Endothelial cell of umbilical vein (primary cell): ENCODE measurements around the gene COX7C.

Experiments
- EZH2 ChIP-seq: IDR thresholded peaks from 2 replicates; pipeline ENCODE4 v1.6.1; 2012; ENCODE audit warnings: borderline replicate concordance, low read depth, mild to moderate bottlenecking, moderate library complexity, low read length, inconsistent platforms; ENCODE audit not compliant: severe bottlenecking
- FOS ChIP-seq: IDR thresholded peaks from 2 replicates; pipeline ENCODE4 v1.6.1; 2011; ENCODE audit warnings: mild to moderate bottlenecking, low read length, moderate library complexity, borderline replicate concordance; ENCODE audit not compliant: insufficient read depth
- GATA2 ChIP-seq: IDR thresholded peaks from 2 replicates; pipeline ENCODE4 v1.7.0; 2011; ENCODE audit warnings: low read depth, mild to moderate bottlenecking, moderate library complexity, mixed read lengths, low read length; ENCODE audit not compliant: insufficient read length, insufficient read depth
- JUN ChIP-seq: IDR thresholded peaks from 2 replicates; pipeline ENCODE4 v1.6.1; 2011; ENCODE audit warnings: borderline replicate concordance, low read depth; ENCODE audit not compliant: insufficient read length, insufficient read depth
- MYC ChIP-seq: IDR thresholded peaks from one replicate; pipeline ENCODE4 v1.6.1; 2011; ENCODE audit warnings: mild to moderate bottlenecking, low read depth, low read length
- POLR2A ChIP-seq: IDR thresholded peaks from 2 replicates; pipeline ENCODE4 v1.6.1; 2012; ENCODE audit warnings: low read depth, mild to moderate bottlenecking, control low read depth, low read length
- POLR2AphosphoS5 ChIP-seq: IDR thresholded peaks from 2 replicates; pipeline ENCODE4 v1.6.1; 2012; ENCODE audit warnings: low read depth, mild to moderate bottlenecking, control low read depth, low read length, moderate library complexity; ENCODE audit not compliant: insufficient read depth
- TF ChIP-seq, protein P1 (sequence below), 2 donors: IDR thresholded peaks; 1 replicate in 1 of 2; 2 replicates in 1 of 2; pipeline ENCODE4 v1.5.1; 2011; ENCODE audit warnings: low read length in 2 of 2, mild to moderate bottlenecking in 2 of 2, moderate library complexity in 2 of 2, control low read depth in 1 of 2, inconsistent platforms in 1 of 2, low read depth in 1 of 2; ENCODE audit not compliant: insufficient read depth in 1 of 2; ENCODE audit errors: extremely low read depth in 1 of 2
- TF ChIP-seq, protein P2 (sequence below): IDR thresholded peaks from 2 replicates; pipeline ENCODE4 v1.6.1; 2011; ENCODE audit not compliant: insufficient read depth, insufficient read length

DNA sequence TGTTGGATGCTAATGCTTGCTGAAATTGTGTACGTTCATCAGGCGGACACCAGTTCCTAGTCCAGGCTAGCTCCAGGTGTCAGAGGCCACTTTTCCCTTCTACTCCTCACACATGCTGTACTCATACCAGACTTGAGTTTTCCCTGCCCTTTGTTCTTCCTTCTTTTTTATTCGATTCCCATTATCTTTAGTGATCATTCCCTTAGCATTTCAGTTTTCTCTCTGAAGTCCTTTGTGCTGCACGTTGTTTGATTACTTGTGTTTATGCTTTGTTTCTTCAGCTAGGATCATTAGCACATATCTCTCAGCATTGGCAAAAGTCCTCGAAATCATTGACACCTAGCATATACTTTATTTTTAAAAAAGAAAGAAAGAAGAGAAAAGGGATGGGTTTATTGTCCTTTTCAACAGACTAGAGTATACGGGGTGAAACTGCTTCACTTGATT, 409 bp upstream of the COX7C start:
- TF ChIP-seq, protein P1, sequence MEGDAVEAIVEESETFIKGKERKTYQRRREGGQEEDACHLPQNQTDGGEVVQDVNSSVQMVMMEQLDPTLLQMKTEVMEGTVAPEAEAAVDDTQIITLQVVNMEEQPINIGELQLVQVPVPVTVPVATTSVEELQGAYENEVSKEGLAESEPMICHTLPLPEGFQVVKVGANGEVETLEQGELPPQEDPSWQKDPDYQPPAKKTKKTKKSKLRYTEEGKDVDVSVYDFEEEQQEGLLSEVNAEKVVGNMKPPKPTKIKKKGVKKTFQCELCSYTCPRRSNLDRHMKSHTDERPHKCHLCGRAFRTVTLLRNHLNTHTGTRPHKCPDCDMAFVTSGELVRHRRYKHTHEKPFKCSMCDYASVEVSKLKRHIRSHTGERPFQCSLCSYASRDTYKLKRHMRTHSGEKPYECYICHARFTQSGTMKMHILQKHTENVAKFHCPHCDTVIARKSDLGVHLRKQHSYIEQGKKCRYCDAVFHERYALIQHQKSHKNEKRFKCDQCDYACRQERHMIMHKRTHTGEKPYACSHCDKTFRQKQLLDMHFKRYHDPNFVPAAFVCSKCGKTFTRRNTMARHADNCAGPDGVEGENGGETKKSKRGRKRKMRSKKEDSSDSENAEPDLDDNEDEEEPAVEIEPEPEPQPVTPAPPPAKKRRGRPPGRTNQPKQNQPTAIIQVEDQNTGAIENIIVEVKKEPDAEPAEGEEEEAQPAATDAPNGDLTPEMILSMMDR (IDR thresholded peaks at IDR 0.05; ENCODE audit: extremely low read depth in 1 of 2, insufficient read depth in 1 of 2, low read depth in 1 of 2, low read length in 2 of 2) = no peak
- TF ChIP-seq POLR2A (no peak), FOS (no peak), EZH2 (no peak), POLR2AphosphoS5 (no peak), JUN (no peak), GATA2 (no peak), MYC (no peak)
- TF ChIP-seq, protein P2, sequence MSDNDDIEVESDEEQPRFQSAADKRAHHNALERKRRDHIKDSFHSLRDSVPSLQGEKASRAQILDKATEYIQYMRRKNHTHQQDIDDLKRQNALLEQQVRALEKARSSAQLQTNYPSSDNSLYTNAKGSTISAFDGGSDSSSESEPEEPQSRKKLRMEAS = no peak
